ENCODE measurements around the gene DEAF1.

The DEAF1 gene

GRCh38 chr11:620935-621814 lies 73.8 kb downstream of the DEAF1 start:
- no peaks in the 10 kb centered on the region for H3K27me3 ChIP-seq
- no peak for DNase-seq
- TF ChIP-seq CTCF (IDR thresholded peaks at IDR 0.05; ENCODE audit: low read depth, low read length): no peak
- H3K9me3 ChIP-seq: no peaks in the 10 kb centered on the region
- no peaks in the 10 kb centered on the region for H3K36me3 ChIP-seq
- no peak overlapping the region for H3K4me3 ChIP-seq (ENCODE audit: low read depth, low read length)
- no peaks in the 10 kb centered on the region for H3K4me1 ChIP-seq

GRCh38 chr11:620201-620600 lies 74.8 kb downstream of the DEAF1 start:
- TF ChIP-seq CTCF (IDR thresholded peaks at IDR 0.05; ENCODE audit: low read depth, low read length): no peak
- H3K4me1 ChIP-seq: no peaks in the 10 kb centered on the region

GRCh38 chr11:619628-620050 lies 75.4 kb downstream of the DEAF1 start:
- no peak for DNase-seq
- Histone ChIP-seq H3K4me3 (ENCODE audit: low read depth, low read length) (no peak overlapping the region), H3K4me1 (no peaks in the 10 kb centered on the region), H3K9me3 (no peaks in the 10 kb centered on the region), H3K27me3 (no peaks in the 10 kb centered on the region), H3K36me3 (no peaks in the 10 kb centered on the region)
- no peak for TF ChIP-seq CTCF (IDR thresholded peaks at IDR 0.05; ENCODE audit: low read depth, low read length)

More at GRCh38 chr11:620201-620600, 74.8 kb downstream of the DEAF1 start:
- H3K27me3 ChIP-seq: no peaks in the 10 kb centered on the region
- no peaks in the 10 kb centered on the region for H3K36me3 ChIP-seq
- H3K4me3 ChIP-seq (ENCODE audit: low read depth, low read length): no peak overlapping the region
- no peaks in the 10 kb centered on the region for H3K9me3 ChIP-seq
- no peak for DNase-seq

- DNase-seq: no peak
- Histone ChIP-seq H3K27me3 (no peaks in the 10 kb centered on the region), H3K9me3 (no peaks in the 10 kb centered on the region), H3K4me3 (ENCODE audit: low read depth, low read length) (no peak overlapping the region), H3K36me3 (no peaks in the 10 kb centered on the region), H3K4me1 (no peaks in the 10 kb centered on the region)
- no peak for TF ChIP-seq CTCF (IDR thresholded peaks at IDR 0.05; ENCODE audit: low read depth, low read length)
Measured at GRCh38 chr11:618856-619627, 76.0 kb downstream of the DEAF1 start.

- no peaks in the 10 kb centered on the region for H3K9me3 ChIP-seq
- H3K4me1 ChIP-seq: peaks cover 2% of the 10 kb centered on the region
- TF ChIP-seq CTCF (IDR thresholded peaks at IDR 0.05; ENCODE audit: low read depth, low read length): no peak
- H3K27me3 ChIP-seq: no peaks in the 10 kb centered on the region
- DNase-seq: no peak
- H3K36me3 ChIP-seq: 0 out of 2 replicates have a peak, but pooled peaks cover 2% of the 10 kb centered on the region
- H3K4me3 ChIP-seq (ENCODE audit: low read depth, low read length): no peak overlapping the region
Measured at GRCh38 chr11:617912-618682, 76.9 kb downstream of the DEAF1 start.

Data from BE2C (cell line).